ENCODE results near the gene EGFR.

EGFR gene

GRCh38 chr7:55018361-55019190, at the start of gene EGFR:
TSS of gene EGFR (plus strand) at chr7:55019017. CDS start at chr7:55019278, 261 bp downstream.
- no peaks in the 10 kb centered on the region for H3K9me2 ChIP-seq (replicated peaks; ENCODE audit: insufficient read depth, low read length)
- H3K27me3 ChIP-seq (ENCODE audit: low read length), result no peaks in the 10 kb centered on the region
- no peak within 1 kb of the TSS for H2AFZ ChIP-seq (ENCODE audit: low read depth, low read length, severe bottlenecking)
- H3K36me3 ChIP-seq (ENCODE audit: low read length), result no peaks in the 10 kb centered on the region
- H3K9ac ChIP-seq (ENCODE audit: low read length), result no peak within 1 kb of the TSS
- H3K4me3 ChIP-seq (ENCODE audit: insufficient read depth, low read length, poor library complexity, severe bottlenecking), result no peak within 1 kb of the TSS
- no peak within 1 kb of the TSS for H3K27ac ChIP-seq (ENCODE audit: low read depth, low read length)
- H4K20me1 ChIP-seq (ENCODE audit: low read depth, low read length), result no peaks in the 10 kb centered on the region
- H3F3A ChIP-seq (ENCODE audit: insufficient read depth), result no peaks in the 10 kb centered on the region
- H3K9me3 ChIP-seq (ENCODE audit: insufficient read depth, low read length), result no peaks in the 10 kb centered on the region
- no peaks in the 10 kb centered on the region for H3K79me2 ChIP-seq (ENCODE audit: insufficient read depth, low read length)
- TF ChIP-seq EZH2phosphoT487 (conservative IDR thresholded peaks at IDR 0.05; ENCODE audit: low read length) (no peak), CTCF (IDR thresholded peaks at IDR 0.05; ENCODE audit: insufficient read depth, low read length, poor library complexity, severe bottlenecking) (no peak)
- no peak within 1 kb of the TSS for H3K4me2 ChIP-seq (ENCODE audit: low read depth, low read length, poor library complexity, severe bottlenecking)

GRCh38 chr7:54969208-54969967, 49.4 kb upstream of the EGFR start:
- Histone ChIP-seq H3K9me3 (ENCODE audit: insufficient read depth, low read length) (no peaks in the 10 kb centered on the region), H3K27ac (ENCODE audit: low read depth, low read length) (no peak overlapping the region), H2AFZ (ENCODE audit: low read depth, low read length, severe bottlenecking) (no peak overlapping the region), H3K9me2 (replicated peaks; ENCODE audit: insufficient read depth, low read length) (no peaks in the 10 kb centered on the region; the same call in 1 of the 2 replicates), H3K36me3 (ENCODE audit: low read length) (no peaks in the 10 kb centered on the region), H3K4me2 (ENCODE audit: low read depth, low read length, poor library complexity, severe bottlenecking) (no peak overlapping the region), H3K27me3 (ENCODE audit: low read length) (no peaks in the 10 kb centered on the region; the same call in 1 of the 2 replicates), H3K4me3 (ENCODE audit: insufficient read depth, low read length, poor library complexity, severe bottlenecking) (no peak overlapping the region), H3F3A (ENCODE audit: insufficient read depth) (no peaks in the 10 kb centered on the region), H3K79me2 (ENCODE audit: insufficient read depth, low read length) (no peaks in the 10 kb centered on the region), H4K20me1 (ENCODE audit: low read depth, low read length) (no peaks in the 10 kb centered on the region), H3K9ac (ENCODE audit: low read length) (no peak overlapping the region)
- TF ChIP-seq EZH2phosphoT487 (conservative IDR thresholded peaks at IDR 0.05; ENCODE audit: low read length) (no peak), CTCF (IDR thresholded peaks at IDR 0.05; ENCODE audit: insufficient read depth, low read length, poor library complexity, severe bottlenecking) (no peak)

- Histone ChIP-seq H3K9me3 (ENCODE audit: insufficient read depth, low read length) (no peaks in the 10 kb centered on the region), H3K27me3 (ENCODE audit: low read length) (no peaks in the 10 kb centered on the region; the same call in 1 of the 2 replicates), H3K9me2 (replicated peaks; ENCODE audit: insufficient read depth, low read length) (no peaks in the 10 kb centered on the region; the same call in 1 of the 2 replicates), H3K79me2 (ENCODE audit: insufficient read depth, low read length) (no peaks in the 10 kb centered on the region), H2AFZ (ENCODE audit: low read depth, low read length, severe bottlenecking) (no peak overlapping the region), H3F3A (ENCODE audit: insufficient read depth) (no peaks in the 10 kb centered on the region), H3K4me3 (ENCODE audit: insufficient read depth, low read length, poor library complexity, severe bottlenecking) (no peak overlapping the region), H3K9ac (ENCODE audit: low read length) (no peak overlapping the region), H3K36me3 (ENCODE audit: low read length) (no peaks in the 10 kb centered on the region), H3K27ac (ENCODE audit: low read depth, low read length) (no peak overlapping the region), H4K20me1 (ENCODE audit: low read depth, low read length) (no peaks in the 10 kb centered on the region), H3K4me2 (ENCODE audit: low read depth, low read length, poor library complexity, severe bottlenecking) (no peak overlapping the region)
- TF ChIP-seq CTCF (IDR thresholded peaks at IDR 0.05; ENCODE audit: insufficient read depth, low read length, poor library complexity, severe bottlenecking), result no peak
- TF ChIP-seq EZH2phosphoT487 (conservative IDR thresholded peaks at IDR 0.05; ENCODE audit: low read length), result no peak
Observed at GRCh38 chr7:54972733-54973294, 46.0 kb upstream of the EGFR start.
